GM15510 (cell line): ENCODE data around the gene KRT34.

ENCODE experiments used
- POLR2A ChIP-seq: IDR thresholded peaks from 3 replicates; pipeline ENCODE4 v1.6.1; 2011; ENCODE audit warnings: borderline replicate concordance; ENCODE audit not compliant: insufficient read length; ENCODE audit errors: extremely low read depth

KRT34 gene

DNA sequence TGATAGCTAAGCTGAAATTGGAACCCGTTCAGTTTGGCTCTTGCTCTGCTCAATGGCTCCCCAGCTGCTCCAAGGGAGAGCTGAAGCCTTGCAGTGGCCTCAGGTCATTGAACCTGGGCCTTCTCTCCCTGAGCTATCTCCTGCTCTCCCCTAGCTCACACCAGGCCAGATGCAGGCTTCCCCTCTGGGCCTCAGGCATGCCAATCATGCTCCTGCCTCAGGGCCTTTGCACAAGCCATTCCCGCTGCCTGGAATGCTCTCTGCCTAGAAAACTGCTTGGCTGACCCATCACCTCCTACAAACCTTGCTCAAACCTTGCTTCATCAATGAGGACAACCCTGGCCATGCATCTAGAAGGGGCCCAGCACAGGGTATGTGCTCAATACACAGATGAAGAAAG is 49.9 kb downstream of the KRT34 start:
- TF ChIP-seq POLR2A: no peak

DNA sequence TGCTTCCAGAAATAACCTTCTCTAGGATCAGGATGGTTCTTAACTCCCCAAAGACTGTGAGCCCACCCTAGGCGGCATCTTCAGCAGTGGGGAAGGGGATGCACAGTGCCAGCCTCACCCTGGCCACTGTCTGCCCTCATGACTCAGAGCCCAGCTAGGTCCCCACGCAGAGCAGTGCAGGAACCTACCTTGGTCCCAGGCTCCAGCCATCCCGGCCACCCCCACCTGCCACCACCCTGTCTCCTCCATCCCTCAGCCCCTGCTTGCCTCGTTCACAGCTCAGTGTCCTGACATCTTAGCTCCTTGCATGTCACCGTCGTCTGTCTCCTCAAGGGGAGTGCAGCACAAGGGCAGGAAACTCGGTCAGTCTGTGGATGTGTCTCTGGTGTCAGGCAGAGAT is 50.5 kb downstream of the KRT34 start:
- no peak for TF ChIP-seq POLR2A

DNA sequence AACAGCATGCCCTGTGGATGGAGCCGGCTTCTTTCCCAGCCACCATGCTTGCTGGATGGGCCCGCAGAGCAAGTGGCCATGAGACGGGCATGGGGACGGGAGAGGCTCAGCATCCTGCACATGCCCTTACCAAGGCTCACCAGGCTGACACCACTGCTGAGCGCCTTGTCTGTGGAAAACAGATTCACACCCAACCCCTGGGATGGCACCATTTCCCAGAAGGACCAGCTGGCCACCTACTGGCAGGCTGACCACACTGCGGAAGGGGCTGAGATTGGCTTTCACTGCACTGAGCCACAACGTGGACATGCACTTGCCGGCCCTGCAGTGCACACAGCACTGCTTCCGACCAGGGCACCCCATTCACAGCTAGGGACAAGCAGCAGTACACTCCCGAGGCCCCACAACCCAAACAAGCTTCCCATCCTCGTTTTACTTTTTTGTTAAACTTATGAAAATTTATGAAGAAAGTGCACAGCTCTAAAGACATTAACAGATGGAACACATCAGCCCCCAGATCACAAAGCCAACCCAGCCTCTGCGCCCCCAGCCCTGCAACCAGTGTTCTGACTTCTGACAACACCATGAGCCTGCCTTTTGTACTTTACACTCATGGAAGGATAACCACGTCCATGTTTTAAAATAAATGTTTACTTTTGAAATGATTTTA is 52.7 kb downstream of the KRT34 start:
- TF ChIP-seq POLR2A: no peak

DNA sequence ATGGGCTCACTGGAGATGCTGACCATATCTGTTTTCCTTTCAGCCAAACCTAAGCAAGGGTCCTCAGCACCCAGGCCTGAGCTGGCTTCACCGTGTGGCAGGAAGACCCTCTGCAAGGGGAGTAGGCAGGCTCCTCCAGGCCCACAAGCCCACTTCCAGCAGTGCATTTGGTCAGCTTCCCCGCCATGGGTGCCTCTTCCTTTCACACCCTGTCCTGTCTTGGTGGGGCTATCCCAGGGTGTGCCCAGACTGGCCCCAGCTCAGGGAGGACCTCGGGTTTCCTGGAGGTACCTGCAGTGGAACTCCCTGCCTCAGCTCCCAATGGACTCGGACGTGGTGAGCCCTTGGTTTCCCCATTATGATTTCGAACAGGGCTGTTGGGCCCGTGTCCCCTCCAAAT is 53.9 kb downstream of the KRT34 start:
- TF ChIP-seq POLR2A: no peak
